ENCODE data around the gene ARHGEF4. TPM values are rescaled to one million over a fixed set of nuclear protein-coding genes. Genes with fewer than 3 reads are reported as not detected.

The ARHGEF4 gene
- total RNA-seq, 1 experiment from 2014 or later, result 12.6 TPM

DNA sequence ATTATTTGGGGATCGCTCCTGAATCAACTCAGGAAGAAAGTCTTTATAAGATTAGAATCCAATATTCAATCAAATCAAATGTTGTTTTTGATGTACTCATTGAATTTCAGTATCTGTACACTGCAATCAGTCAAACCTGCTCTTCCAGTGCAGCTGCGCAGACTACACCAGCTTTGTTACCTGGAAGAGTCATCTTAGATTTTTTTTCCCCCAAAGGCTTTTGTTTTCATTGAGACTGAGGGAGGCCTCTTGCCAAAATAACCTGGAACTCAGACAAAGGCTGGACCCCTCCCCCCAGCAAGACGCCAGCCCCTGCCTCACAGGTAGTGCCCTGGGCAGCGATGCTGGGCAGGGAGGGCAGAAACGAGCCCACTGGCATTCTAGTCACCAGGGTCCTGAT, 74.8 kb downstream of the ARHGEF4 start:
- DNase-seq, result no peak
- H4K5ac ChIP-seq (ENCODE audit: insufficient read length, low read depth, low read length), result no peak overlapping the region
- no peak overlapping the region for H3K27ac ChIP-seq (ENCODE audit: insufficient read length, low read depth, low read length)
- no peak overlapping the region for H2BK15ac ChIP-seq (ENCODE audit: low read depth, low read length)
- TF ChIP-seq, protein P1, sequence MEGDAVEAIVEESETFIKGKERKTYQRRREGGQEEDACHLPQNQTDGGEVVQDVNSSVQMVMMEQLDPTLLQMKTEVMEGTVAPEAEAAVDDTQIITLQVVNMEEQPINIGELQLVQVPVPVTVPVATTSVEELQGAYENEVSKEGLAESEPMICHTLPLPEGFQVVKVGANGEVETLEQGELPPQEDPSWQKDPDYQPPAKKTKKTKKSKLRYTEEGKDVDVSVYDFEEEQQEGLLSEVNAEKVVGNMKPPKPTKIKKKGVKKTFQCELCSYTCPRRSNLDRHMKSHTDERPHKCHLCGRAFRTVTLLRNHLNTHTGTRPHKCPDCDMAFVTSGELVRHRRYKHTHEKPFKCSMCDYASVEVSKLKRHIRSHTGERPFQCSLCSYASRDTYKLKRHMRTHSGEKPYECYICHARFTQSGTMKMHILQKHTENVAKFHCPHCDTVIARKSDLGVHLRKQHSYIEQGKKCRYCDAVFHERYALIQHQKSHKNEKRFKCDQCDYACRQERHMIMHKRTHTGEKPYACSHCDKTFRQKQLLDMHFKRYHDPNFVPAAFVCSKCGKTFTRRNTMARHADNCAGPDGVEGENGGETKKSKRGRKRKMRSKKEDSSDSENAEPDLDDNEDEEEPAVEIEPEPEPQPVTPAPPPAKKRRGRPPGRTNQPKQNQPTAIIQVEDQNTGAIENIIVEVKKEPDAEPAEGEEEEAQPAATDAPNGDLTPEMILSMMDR (conservative IDR thresholded peaks at IDR 0.05), result no peak
- H2AFZ ChIP-seq (ENCODE audit: low read length), result no peak overlapping the region
- no peak overlapping the region for H2AK5ac ChIP-seq (ENCODE audit: insufficient read length, low read length)
- no peak overlapping the region for H3K23ac ChIP-seq (ENCODE audit: insufficient read length, low read depth, low read length)
- H3K27me3 Mint-ChIP-seq (ENCODE audit: low read depth), result no peaks in the 10 kb centered on the region
- no peak overlapping the region for H4K91ac ChIP-seq (ENCODE audit: insufficient read length, low read depth, low read length)
- no peak overlapping the region for H3K56ac ChIP-seq (ENCODE audit: insufficient read length, low read depth, low read length)
- H3K4me2 ChIP-seq (ENCODE audit: insufficient read depth, insufficient read length, low read length), result no peak overlapping the region
- no peaks in the 10 kb centered on the region for H4K20me1 ChIP-seq (ENCODE audit: control insufficient read depth, insufficient read depth, insufficient read length)
- no peak overlapping the region for H2BK5ac ChIP-seq (ENCODE audit: insufficient read length, low read length)
- no peak overlapping the region for H2BK120ac ChIP-seq (ENCODE audit: low read depth, low read length, poor library complexity, severe bottlenecking)
- no peaks in the 10 kb centered on the region for H3K79me2 ChIP-seq (ENCODE audit: insufficient read depth, low read length)
- no peak overlapping the region for H2BK12ac ChIP-seq (ENCODE audit: insufficient read length, low read depth, low read length)
- peaks cover 6% of the 10 kb centered on the region in 2 experiments for H3K9me3 Mint-ChIP-seq
- no peak overlapping the region for H2BK20ac ChIP-seq (ENCODE audit: low read depth, low read length, poor library complexity, severe bottlenecking)
- H3K27me3 ChIP-seq (ENCODE audit: insufficient read depth, low read length), result no peaks in the 10 kb centered on the region
- no peak overlapping the region for H3K9ac ChIP-seq (ENCODE audit: extremely low read depth, insufficient read length, low read length)
- peaks cover 16 to 26% of the 10 kb centered on the region in 2 experiments for H3K4me1 Mint-ChIP-seq
- H3K4ac ChIP-seq (ENCODE audit: low read depth, low read length), result no peak overlapping the region
- WGBS (ENCODE audit: extremely low coverage, insufficient read length, low lambda C conversion rate), result no CpG with 5 or more reads among the region's 5 CpGs
- H3K4me3 Mint-ChIP-seq, result no peak overlapping the region
- no peak overlapping the region for H3K18ac ChIP-seq (ENCODE audit: insufficient read length, low read depth, low read length)
- no peaks in the 10 kb centered on the region; the same call in 1 of the 2 replicates for H3K4me1 ChIP-seq (ENCODE audit: insufficient read depth, low read length)
- H3T11ph ChIP-seq (ENCODE audit: low read length), result no peak overlapping the region
- no peak overlapping the region for H4K8ac ChIP-seq (replicated peaks; ENCODE audit: insufficient read length, low read depth, low read length)
- no peaks in the 10 kb centered on the region for H3K23me2 ChIP-seq (ENCODE audit: insufficient read length, low read depth, low read length, poor library complexity, severe bottlenecking)
- H3K36me3 Mint-ChIP-seq (ENCODE audit: insufficient read depth in 1 of 3, low read depth in 3 of 3), result peaks cover 0 to 5% (median 3%) of the 10 kb centered on the region in 3 experiments; a peak in 4 of 7 replicates
- H3K27ac Mint-ChIP-seq, result no peak overlapping the region
- no peaks in the 10 kb centered on the region for H3K79me1 ChIP-seq (ENCODE audit: insufficient read depth, low read depth, low read length, poor library complexity, severe bottlenecking)
- no peaks in the 10 kb centered on the region for H3K9me3 ChIP-seq (ENCODE audit: control insufficient read depth, low read depth, low read length)
- H3K14ac ChIP-seq (ENCODE audit: insufficient read depth, low read length), result no peak overlapping the region
